Colon (tissue), 2 donors: Measurements from ENCODE around the gene GSAP.
"Not testable (repeated sequence)": the region's sequence is repeated elsewhere in the genome, so short reads cannot be mapped to it uniquely, and the experiment has no call there.

Experiments
- FAIRE-seq: peaks from 2 replicates; lab custom pipeline; 2012; peaks lifted over from hg19 to GRCh38; lab: Jason Lieb, UNC
- donor health status: control.
- donor health status: control.

GSAP gene

GRCh38 chr7:77281780-77282478, 134.2 kb downstream of the GSAP start:
- no peak for FAIRE-seq

DNA sequence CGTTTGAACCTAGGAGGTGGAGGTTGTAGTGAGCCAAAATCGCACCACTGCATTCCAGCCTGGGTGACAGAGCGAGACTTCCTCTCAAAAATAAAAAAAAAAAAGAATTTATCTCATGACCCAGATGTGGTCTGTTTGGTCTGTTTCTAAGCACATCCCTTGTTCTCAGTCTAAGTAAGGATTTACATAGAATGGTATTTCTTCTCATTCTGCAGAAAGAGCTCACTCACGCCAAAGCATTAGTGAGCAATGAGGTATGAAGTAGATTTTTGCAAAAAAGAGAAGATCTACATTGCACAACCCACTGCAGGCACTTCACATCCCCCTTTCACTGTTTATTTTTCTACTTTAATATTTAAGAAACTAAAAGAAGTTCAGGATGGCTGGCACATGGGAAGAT, 140.0 kb downstream of the GSAP start:
- no peak for FAIRE-seq

GRCh38 chr7:77275663-77276062, 140.5 kb downstream of the GSAP start:
- FAIRE-seq, result not testable (repeated sequence)

DNA sequence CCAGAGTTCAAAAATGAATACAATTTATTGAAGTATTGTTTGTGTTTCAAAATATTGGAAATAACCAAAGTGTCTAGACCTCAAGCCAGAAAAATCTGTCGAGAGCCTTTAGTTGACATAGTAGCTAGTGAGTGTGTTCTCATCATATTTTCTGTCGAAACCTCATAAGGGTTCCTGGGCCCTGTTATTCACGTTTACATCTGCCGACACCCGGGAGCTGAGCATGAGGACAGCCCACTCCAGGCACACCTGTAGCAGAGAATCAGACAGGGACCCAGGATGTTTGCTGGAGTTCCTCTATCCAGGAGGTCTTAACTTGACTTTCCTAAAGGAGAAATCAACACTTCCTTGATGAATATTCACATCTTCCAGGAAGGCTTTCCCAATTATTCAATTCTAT, 144.4 kb downstream of the GSAP start:
- no peak for FAIRE-seq

GRCh38 chr7:77270094-77270480, 146.1 kb downstream of the GSAP start:
- no peak for FAIRE-seq

- FAIRE-seq, result no peak
Observed at GRCh38 chr7:77269360-77270093, 146.6 kb downstream of the GSAP start.

DNA sequence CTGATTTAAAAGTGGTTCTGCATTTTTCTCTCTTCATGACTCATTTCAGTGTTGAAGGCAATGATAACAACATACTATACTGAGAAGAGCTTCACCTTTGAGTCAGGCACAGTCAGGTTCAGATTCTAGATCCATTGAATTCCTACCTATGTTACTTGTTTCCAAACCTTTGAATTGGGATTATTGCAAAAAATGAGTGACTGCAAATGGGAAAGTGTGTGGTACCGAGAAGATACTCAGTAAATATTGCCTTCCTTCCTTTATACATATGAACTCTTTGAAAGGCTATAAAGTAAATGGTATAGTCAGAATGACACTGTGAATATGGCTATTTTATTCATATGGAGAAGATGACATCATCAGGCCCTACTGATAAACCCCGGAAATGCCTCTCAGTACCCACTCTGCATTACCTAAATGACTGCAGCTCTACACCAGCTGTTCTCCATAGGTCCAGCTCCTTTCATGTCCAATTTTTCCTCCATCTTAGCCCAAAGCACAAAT, 149.8 kb downstream of the GSAP start:
- FAIRE-seq, result no peak

GRCh38 chr7:77265666-77266065, 150.5 kb downstream of the GSAP start:
- no peak for FAIRE-seq

- no peak for FAIRE-seq
Observed at GRCh38 chr7:77262316-77262715, 153.8 kb downstream of the GSAP start.
